Measurements from ENCODE around the gene APOE. TPM values are rescaled to one million over a fixed set of nuclear protein-coding genes. Genes with fewer than 3 reads are reported as not detected.

APOE gene
- total and polyA plus RNA-seq, 2 of the 13 experiments (the other 11 are each of a cell fraction or from before 2014, with no cell fraction given): 1,328 to 1,470 TPM

GRCh38 chr19:44903602-44904425 is 1.8 kb upstream of the APOE start (continued):
- peak; percentile 83; the same call in 1 of the 2 replicates for TF ChIP-seq ZNF280B (CRISPR knock-in tag; IDR thresholded peaks at IDR 0.05; ENCODE audit: borderline replicate concordance)
- 0 out of 2 replicates have a peak, but pooled peaks have one; percentile 28 for TF ChIP-seq IRF9 (CRISPR knock-in tag; IDR thresholded peaks at IDR 0.05; ENCODE audit: borderline replicate concordance)
- peak; percentile 42; the same call in 1 of the 2 replicates for TF ChIP-seq MAX (IDR thresholded peaks at IDR 0.05)
- no peak for TF ChIP-seq TCF7L2 (IDR thresholded peaks at IDR 0.05; ENCODE audit: low read depth, low read length)
- TF ChIP-seq RFX5 (IDR thresholded peaks at IDR 0.05; ENCODE audit: low read depth, low read length): peak; percentile 22; the same call in 1 of the 2 replicates
- TF ChIP-seq ZNF264 (CRISPR knock-in tag; IDR thresholded peaks at IDR 0.05): peak; percentile 64; the same call in 1 of the 2 replicates
- TF ChIP-seq PATZ1 (CRISPR knock-in tag; IDR thresholded peaks at IDR 0.05): peak; percentile 93
- 0 out of 2 replicates have a peak, but pooled peaks have one; percentile 18 for TF ChIP-seq JUND (CRISPR knock-in tag; IDR thresholded peaks at IDR 0.05)
- TF ChIP-seq ZNF253 (CRISPR knock-in tag; IDR thresholded peaks at IDR 0.05; ENCODE audit: borderline replicate concordance): no peak
- 0 out of 2 replicates have a peak, but pooled peaks have one; percentile 28 for TF ChIP-seq WIZ (CRISPR knock-in tag; IDR thresholded peaks at IDR 0.05)
- peak; percentile 35; the same call in 1 of the 2 replicates for TF ChIP-seq RFXAP (CRISPR knock-in tag; IDR thresholded peaks at IDR 0.05; ENCODE audit: borderline replicate concordance)
- TF ChIP-seq TP53 (CRISPR knock-in tag; conservative IDR thresholded peaks at IDR 0.05): 0 out of 2 replicates have a peak, but pooled peaks have one; percentile 50
- TF ChIP-seq POLR2A (IDR thresholded peaks at IDR 0.05; ENCODE audit: insufficient read depth in 1 of 2, low read depth in 2 of 2, low read length in 2 of 2): peak; percentile 32 to 62
- peak; percentile 76 for TF ChIP-seq BORCS8-MEF2B (CRISPR knock-in tag; IDR thresholded peaks at IDR 0.05)
- peak; percentile 63 for TF ChIP-seq AGO1 (IDR thresholded peaks at IDR 0.05; ENCODE audit: low read depth, low read length, poor library complexity, severe bottlenecking)
- peak; percentile 46; the same call in 1 of the 2 replicates for TF ChIP-seq ZBTB20 (CRISPR knock-in tag; IDR thresholded peaks at IDR 0.05; ENCODE audit: borderline replicate concordance, low read depth)
- TF ChIP-seq TRAFD1 (CRISPR knock-in tag; IDR thresholded peaks at IDR 0.05; ENCODE audit: borderline replicate concordance): no peak; the same call in 1 of the 2 replicates
- no peak for TF ChIP-seq HOXA9 (CRISPR knock-in tag; IDR thresholded peaks at IDR 0.05; ENCODE audit: borderline replicate concordance)
- no peak for TF ChIP-seq BCL3 (CRISPR knock-in tag; IDR thresholded peaks at IDR 0.05)
- no peak for TF ChIP-seq TAF15 (IDR thresholded peaks at IDR 0.05; ENCODE audit: low read depth, low read length, poor library complexity, severe bottlenecking)

Data from HepG2 (cell line).